ENCODE measurements around the gene JAKMIP1.

- TF ChIP-seq CTCF (IDR thresholded peaks at IDR 0.05) (no peak), POLR2A (IDR thresholded peaks at IDR 0.05) (no peak)
These were observed 31.4 kb upstream of the JAKMIP1 start for GRCh38 chr4:6231663-6232165.
